ENCODE measurements around the gene REC8.

REC8 gene

GRCh38 chr14:24160850-24161804 lies 10.8 kb upstream of the REC8 start, which contains the start of gene IRF9:
Gene IRF9, plus strand, starts transcription at chr14:24161265. Its CDS starts 880 bp downstream, at chr14:24162145.
- H3K4me3 ChIP-seq, result peak within 1 kb of the TSS; percentile 80
- H3K27ac ChIP-seq, result peak within 1 kb of the TSS; percentile 88 to 97
- peak; percentile 91 for TF ChIP-seq CTCF (IDR thresholded peaks at IDR 0.05)
- DNase-seq (ENCODE audit: low spot score), result peak; percentile 95

DNA sequence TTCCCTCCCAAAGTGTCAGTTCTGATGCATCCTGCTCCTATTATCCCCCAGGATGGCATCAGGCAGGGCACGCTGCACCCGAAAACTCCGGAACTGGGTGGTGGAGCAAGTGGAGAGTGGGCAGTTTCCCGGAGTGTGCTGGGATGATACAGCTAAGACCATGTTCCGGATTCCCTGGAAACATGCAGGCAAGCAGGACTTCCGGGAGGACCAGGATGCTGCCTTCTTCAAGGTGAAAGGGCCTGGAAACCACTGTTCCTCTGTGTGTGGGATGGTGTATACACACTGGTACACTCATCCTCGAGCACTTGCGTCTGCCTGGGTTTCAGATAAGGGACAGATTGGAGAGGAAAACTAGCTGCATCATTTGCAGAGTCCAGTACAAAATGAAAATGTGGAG lies 9.8 kb upstream of the REC8 start:
- H3K4me3 ChIP-seq, result peak overlapping the region; percentile 80
- peak; percentile 65 for DNase-seq (ENCODE audit: low spot score)
- TF ChIP-seq CTCF (IDR thresholded peaks at IDR 0.05), result no peak

DNA sequence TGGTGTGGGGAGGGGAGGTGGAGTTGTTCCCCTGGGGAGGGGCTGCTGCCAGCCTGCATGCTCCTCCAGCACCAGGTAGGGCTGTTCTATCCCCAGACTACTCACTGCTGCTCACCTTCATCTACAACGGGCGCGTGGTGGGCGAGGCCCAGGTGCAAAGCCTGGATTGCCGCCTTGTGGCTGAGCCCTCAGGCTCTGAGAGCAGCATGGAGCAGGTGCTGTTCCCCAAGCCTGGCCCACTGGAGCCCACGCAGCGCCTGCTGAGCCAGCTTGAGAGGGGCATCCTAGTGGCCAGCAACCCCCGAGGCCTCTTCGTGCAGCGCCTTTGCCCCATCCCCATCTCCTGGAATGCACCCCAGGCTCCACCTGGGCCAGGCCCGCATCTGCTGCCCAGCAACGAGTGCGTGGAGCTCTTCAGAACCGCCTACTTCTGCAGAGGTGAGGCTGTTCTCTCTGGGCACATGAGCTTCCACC lies 7.3 kb upstream of the REC8 start:
- H3K27ac ChIP-seq, result no peak overlapping the region
- TF ChIP-seq CTCF (IDR thresholded peaks at IDR 0.05), result no peak
- DNase-seq (ENCODE audit: low spot score), result peak; percentile 66
- H3K4me3 ChIP-seq, result no peak overlapping the region

More for the DNA sequence above, 9.8 kb upstream of the REC8 start:
- peak overlapping the region; percentile 88 to 97 for H3K27ac ChIP-seq

- Histone ChIP-seq H3K27ac (no peak overlapping the region), H3K4me3 (no peak overlapping the region)
- peak; percentile 67 for DNase-seq (ENCODE audit: low spot score)
- no peak for TF ChIP-seq CTCF (IDR thresholded peaks at IDR 0.05)
Measured at GRCh38 chr14:24165785-24166184, 6.1 kb upstream of the REC8 start.

GRCh38 chr14:24167469-24168114 lies 4.3 kb upstream of the REC8 start:
- TF ChIP-seq CTCF (IDR thresholded peaks at IDR 0.05), result no peak
- Histone ChIP-seq H3K4me3 (no peak overlapping the region), H3K27ac (no peak overlapping the region)
- DNase-seq (ENCODE audit: low spot score), result no peak

DNA sequence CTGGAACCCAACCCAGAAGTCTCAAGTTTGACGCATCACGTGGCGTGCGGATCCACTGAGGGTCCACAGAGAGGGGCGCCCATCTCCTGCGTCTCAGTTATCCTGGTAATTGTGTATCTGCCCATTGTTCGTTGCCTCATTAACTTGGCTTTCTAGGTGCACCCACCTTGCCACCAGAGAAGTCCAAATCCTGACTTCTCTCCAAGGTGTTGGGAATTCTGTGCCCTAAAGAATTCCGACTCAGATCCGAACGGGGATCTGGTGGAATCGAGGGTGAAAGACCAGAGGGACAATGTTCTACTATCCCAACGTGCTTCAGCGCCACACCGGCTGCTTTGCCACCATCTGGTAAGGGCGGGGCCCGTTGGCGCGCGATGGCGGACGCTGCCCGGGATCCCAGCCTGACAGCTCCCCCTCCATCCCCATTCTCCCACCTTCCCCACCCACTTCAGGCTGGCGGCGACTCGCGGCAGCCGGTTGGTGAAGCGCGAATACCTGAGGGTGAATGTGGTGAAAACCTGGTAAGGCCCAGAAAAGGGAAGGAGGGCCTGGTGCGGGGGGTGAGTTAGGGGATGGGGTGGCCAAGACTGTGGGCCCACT lies 481 bp downstream of the REC8 start:
- H3K4me3 ChIP-seq, result peak overlapping the region; percentile 60
- peak overlapping the region in 1 of 2 donors; percentile 27 for H3K27ac ChIP-seq
- no peak for TF ChIP-seq CTCF (IDR thresholded peaks at IDR 0.05)
- peak; percentile 64 for DNase-seq (ENCODE audit: low spot score)

Data from coronary artery (tissue), 2 donors.